ENCODE measurements around the gene SH3RF3.

DNA sequence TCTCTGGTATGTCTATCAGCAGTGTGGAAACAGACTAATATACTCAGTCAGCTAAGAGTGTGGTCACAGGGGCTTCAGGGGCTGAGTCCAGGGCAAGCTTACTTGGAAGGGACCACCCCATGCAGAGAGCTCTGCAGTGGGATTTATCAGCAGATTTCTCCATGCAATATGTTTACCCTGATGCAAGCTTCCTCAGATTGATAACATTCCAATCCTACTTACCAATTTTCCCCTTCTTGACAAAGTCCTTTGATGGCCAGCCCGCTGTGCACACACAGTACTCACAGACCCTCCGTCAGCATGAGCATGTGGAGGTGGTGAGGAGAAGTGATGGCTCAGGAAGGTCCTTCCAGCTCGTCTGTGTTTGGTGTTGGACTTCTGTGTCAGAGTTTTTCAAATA is 51.8 kb downstream of the SH3RF3 start:
- TF ChIP-seq, protein P1, sequence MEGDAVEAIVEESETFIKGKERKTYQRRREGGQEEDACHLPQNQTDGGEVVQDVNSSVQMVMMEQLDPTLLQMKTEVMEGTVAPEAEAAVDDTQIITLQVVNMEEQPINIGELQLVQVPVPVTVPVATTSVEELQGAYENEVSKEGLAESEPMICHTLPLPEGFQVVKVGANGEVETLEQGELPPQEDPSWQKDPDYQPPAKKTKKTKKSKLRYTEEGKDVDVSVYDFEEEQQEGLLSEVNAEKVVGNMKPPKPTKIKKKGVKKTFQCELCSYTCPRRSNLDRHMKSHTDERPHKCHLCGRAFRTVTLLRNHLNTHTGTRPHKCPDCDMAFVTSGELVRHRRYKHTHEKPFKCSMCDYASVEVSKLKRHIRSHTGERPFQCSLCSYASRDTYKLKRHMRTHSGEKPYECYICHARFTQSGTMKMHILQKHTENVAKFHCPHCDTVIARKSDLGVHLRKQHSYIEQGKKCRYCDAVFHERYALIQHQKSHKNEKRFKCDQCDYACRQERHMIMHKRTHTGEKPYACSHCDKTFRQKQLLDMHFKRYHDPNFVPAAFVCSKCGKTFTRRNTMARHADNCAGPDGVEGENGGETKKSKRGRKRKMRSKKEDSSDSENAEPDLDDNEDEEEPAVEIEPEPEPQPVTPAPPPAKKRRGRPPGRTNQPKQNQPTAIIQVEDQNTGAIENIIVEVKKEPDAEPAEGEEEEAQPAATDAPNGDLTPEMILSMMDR (IDR thresholded peaks at IDR 0.05; ENCODE audit: insufficient read depth, low read depth, low read length) = no peak
- no peak for TF ChIP-seq EZH2 (IDR thresholded peaks at IDR 0.05; ENCODE audit: insufficient read depth, low read length)
